Measurements from ENCODE around the gene ASB7.
"Not testable (repeated sequence)": the region's sequence is repeated elsewhere in the genome, so short reads cannot be mapped to it uniquely, and the experiment has no call there.

Gene ASB7, protein sequence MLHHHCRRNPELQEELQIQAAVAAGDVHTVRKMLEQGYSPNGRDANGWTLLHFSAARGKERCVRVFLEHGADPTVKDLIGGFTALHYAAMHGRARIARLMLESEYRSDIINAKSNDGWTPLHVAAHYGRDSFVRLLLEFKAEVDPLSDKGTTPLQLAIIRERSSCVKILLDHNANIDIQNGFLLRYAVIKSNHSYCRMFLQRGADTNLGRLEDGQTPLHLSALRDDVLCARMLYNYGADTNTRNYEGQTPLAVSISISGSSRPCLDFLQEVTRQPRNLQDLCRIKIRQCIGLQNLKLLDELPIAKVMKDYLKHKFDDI

GRCh38 chr15:100602064-100602822 lies at the start of gene ASB7, which contains the start of gene LINS1:
ASB7 (plus strand) TSS chr15:100602589; CDS start chr15:100612217, 9,628 bp downstream.
LINS1 (minus strand) TSS chr15:100602184; CDS start chr15:100580842, 21,342 bp downstream.
- DNase-seq, result peak; percentile 98

GRCh38 chr15:100553468-100553867 lies 48.9 kb upstream of the ASB7 start:
- DNase-seq, result no peak

DNA sequence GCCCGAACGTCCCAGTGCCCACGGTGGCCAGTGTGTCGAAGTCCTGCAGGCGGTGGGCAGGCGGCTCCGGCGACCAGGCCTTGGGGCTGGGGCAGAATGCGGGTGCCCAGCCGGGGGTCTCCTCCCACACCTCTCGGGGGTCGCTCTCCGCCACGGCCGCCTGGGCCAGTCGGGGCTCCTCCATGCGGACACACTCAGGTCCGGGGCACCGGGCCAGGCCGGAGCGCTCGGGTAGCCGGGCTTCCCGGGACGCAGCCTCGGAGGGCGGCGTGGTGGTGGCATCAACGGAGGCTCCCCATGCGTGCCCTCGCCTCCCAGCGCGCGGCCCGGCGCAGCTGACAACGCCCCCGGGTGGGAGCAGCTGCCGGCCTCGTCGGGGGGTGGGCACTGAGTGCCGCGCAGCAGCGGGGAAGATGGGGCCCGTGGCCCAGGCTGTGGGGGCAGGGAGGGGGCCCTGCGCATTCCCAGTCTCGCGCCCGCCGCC lies 43.6 kb upstream of the ASB7 start:
- no peak for DNase-seq

GRCh38 chr15:100559330-100559729 lies 43.1 kb upstream of the ASB7 start:
- no peak for DNase-seq

- no peak for DNase-seq
These were observed 42.1 kb upstream of the ASB7 start for GRCh38 chr15:100560323-100560722.

DNA sequence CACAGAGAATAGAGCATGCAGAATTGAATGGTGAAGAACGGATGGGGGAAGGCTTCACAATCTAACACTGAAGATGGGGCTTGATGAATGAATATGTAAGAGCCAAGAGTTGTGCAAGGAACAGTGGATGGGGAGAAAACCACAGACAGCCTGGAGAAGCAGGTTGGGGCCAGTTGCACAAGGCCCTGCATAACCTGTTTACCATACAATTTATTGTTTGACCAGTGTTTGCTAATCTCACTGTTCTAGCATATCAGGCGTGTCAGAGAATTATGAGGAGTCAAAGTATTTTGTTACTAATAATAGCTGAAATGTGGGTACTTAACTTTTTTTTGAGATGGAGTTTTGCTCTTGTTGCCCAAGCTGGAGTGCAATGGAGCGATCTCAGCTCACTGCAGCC lies 36.8 kb upstream of the ASB7 start:
- DNase-seq, result no peak

DNA sequence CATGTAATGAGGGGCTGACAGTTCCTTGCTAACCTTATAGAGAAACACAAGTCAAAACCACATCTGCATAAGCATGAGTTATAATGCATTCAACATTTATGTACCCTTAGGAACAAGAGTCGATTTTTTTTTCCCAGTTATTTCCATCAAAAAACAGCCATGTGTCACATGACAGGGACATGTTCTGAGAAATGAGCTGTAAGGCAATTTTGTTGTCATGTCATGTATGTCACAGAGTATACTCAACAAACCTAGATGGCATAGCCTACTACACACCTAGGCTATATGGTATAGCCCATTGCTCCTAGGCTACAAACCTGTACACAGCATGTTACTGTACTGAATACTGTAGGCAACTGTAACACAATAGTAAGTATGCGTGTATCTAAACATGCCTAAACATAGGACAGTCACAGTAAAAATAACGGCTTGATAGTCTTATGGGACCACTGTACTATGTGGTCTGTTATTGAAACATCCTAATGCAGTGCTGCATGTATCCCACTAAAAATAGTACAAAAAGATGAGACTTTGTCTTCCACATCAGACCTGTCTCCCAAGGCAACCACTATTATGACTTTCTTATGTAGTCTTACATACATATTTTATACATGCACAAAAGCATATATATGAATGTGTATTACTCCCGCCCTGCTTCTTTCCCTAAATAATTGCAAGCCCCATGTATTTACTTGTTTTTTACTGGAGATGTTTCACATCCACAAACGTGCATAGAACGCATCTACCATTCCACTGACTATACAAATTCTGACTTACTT lies 35.4 kb upstream of the ASB7 start:
- no peak for DNase-seq

DNA sequence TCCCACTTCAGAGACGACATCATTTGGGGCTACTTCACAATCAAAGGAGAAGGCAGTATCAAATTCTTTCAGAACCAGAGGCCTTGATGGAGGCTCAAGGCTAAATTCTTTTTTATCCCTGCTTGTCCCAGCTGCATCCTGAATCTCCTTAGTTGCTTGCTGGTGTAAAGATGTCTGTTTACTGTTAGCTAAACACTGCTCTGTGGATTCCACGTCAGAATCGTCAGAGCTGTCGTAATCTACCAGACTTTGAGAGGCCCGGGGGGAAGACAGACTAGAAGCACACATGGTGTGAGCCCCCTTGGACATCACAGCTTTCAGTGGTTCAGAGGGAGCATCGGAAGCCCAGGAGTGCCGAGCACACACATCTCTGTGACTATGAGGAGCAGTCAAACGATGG lies 33.0 kb upstream of the ASB7 start:
- DNase-seq, result no peak

DNA sequence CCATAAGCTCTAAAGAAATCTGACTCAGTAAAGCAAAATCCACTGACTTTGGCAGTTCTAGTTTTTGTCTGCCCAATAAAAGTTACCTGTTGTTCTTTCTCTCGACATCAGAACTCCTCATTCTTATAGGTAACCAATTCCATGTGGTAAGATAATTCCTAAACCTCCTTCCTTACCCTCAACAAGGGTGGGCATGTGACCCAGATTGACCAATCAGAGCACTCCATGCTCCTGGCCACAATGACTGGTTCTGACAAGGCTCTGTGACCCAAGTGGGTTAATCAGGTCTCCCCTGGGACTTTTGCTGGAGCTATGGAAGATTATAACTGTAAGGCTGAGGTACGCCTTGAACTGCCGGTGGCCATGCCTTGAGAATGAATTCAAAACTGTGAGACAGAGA lies 32.1 kb upstream of the ASB7 start:
- DNase-seq, result no peak

DNA sequence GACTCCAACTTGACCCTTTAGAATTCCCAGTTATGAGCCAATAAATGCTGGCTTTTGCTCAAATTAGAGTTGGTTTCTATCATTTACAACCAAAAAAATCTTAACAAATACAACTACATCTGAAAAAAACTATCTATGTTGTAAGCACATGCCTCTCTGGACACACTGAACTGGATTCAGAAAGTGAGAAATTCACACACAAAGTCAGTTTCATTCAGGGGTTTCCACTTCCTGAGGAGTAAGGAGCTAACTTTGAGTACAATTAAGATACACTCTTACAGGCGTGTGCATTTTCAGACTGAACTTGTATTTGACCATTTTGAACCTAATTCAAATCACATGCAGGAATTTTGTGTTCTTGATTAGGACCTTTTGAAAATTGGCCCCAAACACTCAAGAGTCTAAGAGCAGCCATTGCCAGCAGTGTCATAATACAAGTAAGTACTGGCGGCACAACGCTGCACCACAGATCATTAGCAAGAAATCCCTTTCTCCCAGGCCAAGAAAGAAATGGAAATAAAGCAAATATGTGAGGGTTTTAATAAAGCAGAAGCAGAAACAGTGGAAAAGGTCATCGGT lies 31.6 kb upstream of the ASB7 start:
- no peak for DNase-seq

DNA sequence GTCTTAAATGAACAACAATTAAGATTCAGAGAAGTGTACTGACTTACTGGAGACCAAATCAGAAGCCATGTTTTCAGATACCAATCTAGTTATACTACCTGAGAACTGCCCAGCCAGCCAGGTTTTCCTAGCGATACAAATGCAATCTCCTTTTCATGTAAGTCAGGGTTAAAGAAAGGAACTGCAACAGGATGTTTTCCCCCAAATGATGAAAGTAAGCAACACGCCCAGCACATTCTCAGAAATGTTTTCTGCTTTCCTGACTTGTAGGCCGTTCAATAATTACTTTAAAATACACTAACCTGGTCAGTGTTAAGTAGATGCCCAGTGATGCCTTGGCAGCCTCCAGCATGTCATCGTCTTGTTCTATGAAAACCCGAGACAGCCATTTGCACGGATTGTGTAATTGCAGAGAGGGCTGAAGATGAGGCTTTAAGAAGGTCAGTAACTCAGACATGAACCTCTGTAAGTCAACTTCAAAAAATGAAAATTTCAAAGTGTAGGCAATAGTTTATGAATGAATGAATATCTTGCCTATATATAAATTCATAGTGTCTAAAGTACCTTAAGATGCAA lies 30.7 kb upstream of the ASB7 start:
- DNase-seq, result no peak

GRCh38 chr15:100572362-100572983 lies 29.9 kb upstream of the ASB7 start:
- DNase-seq, result no peak

- no peak for DNase-seq
These were observed 28.9 kb upstream of the ASB7 start for GRCh38 chr15:100573526-100573925.

GRCh38 chr15:100580414-100580813 lies 22.0 kb upstream of the ASB7 start:
- no peak for DNase-seq

DNA sequence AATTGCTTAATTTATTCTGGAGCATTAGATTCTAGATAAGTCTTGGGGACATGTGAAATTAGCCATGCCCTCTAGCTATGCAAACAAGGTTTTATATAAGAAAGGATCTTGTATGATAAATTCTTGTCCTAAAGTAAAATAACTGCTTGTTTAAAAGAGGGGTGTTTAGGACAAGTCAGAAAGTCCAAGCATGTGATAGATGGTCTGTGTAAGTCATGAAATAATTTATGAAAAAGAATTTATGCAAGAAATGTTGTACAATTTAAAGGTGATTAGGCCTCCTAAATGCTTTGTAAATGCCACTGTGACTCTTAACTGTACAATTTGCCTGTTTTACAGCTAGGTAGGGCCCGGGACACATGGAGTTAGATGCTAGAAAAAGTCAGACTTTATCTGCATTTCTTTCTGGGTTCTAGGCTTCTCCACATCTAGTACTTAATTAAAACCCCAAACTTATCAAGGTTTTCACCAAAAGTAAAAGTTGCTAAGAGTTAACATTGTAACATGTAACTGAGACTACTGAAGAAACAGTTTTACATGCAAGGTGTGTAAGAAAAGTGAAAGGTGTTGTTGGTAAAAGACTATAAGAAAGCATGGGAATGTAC lies 13.6 kb upstream of the ASB7 start:
- DNase-seq, result no peak

DNA sequence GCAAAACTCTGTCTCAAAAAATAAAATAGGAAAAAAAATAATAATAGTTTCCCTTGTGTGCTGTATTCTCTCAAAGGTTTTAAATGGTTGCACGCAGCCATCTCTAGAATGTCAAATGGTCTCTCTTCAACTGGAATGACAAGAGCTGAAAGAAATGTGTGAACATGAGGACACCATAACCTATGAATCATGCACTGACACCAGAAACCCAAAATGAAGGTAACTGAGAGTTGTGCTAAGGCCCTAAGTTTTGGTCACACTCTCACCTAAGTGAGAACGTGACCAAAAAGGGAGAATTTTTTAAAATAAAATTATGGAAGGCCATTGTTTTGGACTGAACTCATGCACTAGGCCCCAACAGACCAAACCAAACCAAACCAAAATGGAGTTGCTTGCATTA lies 11.2 kb upstream of the ASB7 start:
- DNase-seq, result not testable (repeated sequence)

DNA sequence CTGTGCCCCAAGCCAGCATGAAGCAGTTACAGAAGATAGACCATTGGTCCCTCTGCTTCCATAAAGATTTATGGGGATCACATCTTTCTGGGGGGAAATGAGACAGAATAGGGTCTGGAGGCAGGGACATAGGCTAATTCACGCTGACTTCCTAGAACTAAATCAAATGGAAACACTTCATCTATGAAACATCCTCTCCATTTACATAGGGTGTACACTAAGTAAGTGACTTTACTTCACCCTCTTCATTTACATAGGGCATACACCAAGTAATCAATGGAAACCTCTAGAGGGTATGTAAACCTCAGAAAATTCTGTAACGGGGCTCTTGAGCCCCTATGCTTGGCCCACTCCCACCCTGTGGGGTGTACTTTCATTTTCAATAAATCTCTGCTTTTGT lies 10.6 kb upstream of the ASB7 start:
- DNase-seq, result no peak

DNA sequence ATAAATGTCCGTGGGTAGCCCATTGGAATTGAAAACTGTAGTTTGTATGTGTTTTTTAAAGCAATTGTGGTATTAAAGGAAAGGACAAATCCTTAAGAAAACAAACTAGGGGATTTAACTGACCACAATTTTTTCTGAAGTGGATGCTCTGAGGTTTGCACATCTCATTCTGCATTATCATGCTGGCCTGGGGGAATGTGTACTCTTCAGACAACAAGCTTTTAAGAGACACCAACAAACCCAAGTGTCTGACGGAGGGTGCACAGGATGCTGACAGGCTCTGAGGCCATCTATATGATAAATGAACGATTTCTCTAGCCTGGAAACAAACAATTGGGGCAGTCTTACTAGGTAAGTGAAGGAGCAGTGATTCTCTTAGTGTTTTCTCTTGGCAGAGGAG lies 9.5 kb upstream of the ASB7 start:
- DNase-seq, result no peak

DNA sequence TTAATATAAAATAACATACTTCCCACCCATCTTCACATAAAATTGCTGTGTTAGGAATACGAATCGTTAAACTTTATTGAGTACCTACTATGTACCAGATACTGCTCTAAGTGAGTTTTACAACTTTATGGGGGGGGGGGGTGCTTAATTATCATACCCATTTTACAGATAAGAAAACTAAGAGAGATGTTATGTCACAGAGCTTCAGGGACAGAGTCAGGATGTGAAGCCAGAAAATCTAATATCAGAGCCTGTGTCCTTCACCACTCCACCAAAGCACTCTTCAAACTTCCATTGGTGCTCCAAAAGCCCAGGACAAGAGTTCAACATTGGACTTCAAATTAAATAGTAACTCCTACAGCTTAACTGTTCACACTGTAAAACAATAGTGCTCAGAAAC lies 9.0 kb upstream of the ASB7 start:
- no peak for DNase-seq

- DNase-seq, result no peak
These were observed 6.4 kb upstream of the ASB7 start for GRCh38 chr15:100595964-100596363.

- peak; percentile 88 to 93 for DNase-seq
These were observed 5.6 kb upstream of the ASB7 start for GRCh38 chr15:100596792-100597191.

DNA sequence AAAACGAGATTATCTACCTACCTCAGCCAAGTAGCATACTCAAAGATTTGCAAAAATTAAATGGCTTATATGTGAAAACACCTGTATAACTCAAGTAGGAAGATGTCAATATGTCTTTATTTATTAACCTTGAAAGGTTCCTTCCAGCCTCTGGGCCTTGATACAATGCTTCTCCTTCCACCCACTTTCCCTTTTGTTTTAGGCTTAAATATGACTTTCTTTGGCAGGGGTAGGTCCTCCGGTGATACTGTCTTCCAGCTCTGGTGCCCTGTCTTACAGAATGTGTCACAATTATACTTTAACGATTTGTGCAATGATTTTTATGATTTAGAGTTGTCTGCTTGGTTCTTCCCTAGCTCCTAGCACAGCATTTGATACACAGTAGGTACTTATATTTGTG lies 4.5 kb upstream of the ASB7 start:
- no peak for DNase-seq

Data from stimulated activated CD4-positive, alpha-beta T cell treated with anti-CD3 and anti-CD28 coated beads, Interleukin-2, amount 100 ng/mL, for 48 hours (primary cell).